Activated naive CD4-positive, alpha-beta T cell treated with anti-CD3 and anti-CD28 coated beads, Interleukin-2, amount 50 U/mL, for 72 hours (primary cell): ENCODE measurements around the gene PLIN1. TPM values are rescaled to one million over a fixed set of nuclear protein-coding genes. Genes with fewer than 3 reads are reported as not detected.
A peak's percentile ranks its signal among the peaks of the same experiment; 100 is the strongest.

ENCODE experiments used
- ATAC-seq, 2 donors: fragments of 150-1000 bp; cut with Tn5 transposase; 2 replicates each; pipeline ENCODE4 v1.10.0; 2021; ENCODE audit warnings: mild to moderate bottlenecking in 2 of 2, moderate library complexity in 2 of 2
- DNase-seq, 2 donors: peaks; one replicate each; pipeline ENCODE4 v3.0.0; 2021 to 2022; ENCODE audit warnings: low spot score in 2 of 2
- H3K27ac Mint-ChIP-seq, 2 donors: one replicate each; pipeline ENCODE4 v1.8.0; 2022; ENCODE audit warnings: mild to moderate bottlenecking in 2 of 2, mixed read lengths in 2 of 2
- H3K36me3 Mint-ChIP-seq, 2 donors: one replicate each; pipeline ENCODE4 v1.8.0; 2022; ENCODE audit warnings: mixed read lengths in 2 of 2
- H3K9me3 Mint-ChIP-seq, 2 donors: one replicate each; pipeline ENCODE4 v1.8.0; 2022; ENCODE audit warnings: mixed read lengths in 2 of 2
- total RNA-seq, 2 donors: library from RNA; stranded (reverse); gene quantifications; one replicate each; pipeline ENCODE4 v1.2.3, GENCODE V29; 2022

The PLIN1 gene
- total RNA-seq, 2 donors from 2014 or later, result 0.43 to 0.46 TPM

GRCh38 chr15:89646416-89647141 is 32.6 kb downstream of the PLIN1 start:
- ATAC-seq, result peak; percentile 12 to 22

DNA sequence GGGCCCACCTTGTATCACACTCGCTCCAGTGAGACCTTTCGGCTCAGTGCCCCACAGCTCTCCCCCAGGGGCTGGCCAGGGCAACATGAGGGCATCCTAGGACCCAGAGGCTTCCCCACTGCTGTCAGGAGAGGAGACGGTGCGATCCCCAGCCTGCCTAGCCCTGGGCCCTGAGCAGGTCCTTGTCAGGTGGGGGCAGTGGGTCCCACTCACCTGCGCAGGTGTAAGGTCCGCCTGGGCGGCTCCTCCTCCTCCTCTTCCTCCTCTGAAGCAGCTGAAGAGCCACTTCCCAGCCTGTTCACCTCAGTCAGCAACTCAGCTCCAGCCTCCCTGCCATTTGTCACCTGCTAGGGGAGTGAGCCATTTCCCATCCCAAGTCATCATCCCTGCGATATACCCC is 33.5 kb downstream of the PLIN1 start:
- Mint-ChIP-seq H3K9me3 (no peaks in the 10 kb centered on the region), H3K27ac (no peak overlapping the region), H3K36me3 (no peaks in the 10 kb centered on the region)
- DNase-seq (peak in 1 of 2 donors; percentile 40), ATAC-seq (no peak)

More at GRCh38 chr15:89646416-89647141, 32.6 kb downstream of the PLIN1 start:
- Mint-ChIP-seq H3K36me3 (no peaks in the 10 kb centered on the region), H3K9me3 (no peaks in the 10 kb centered on the region), H3K27ac (no peak overlapping the region)
- DNase-seq, result peak in 1 of 2 donors; percentile 25

DNA sequence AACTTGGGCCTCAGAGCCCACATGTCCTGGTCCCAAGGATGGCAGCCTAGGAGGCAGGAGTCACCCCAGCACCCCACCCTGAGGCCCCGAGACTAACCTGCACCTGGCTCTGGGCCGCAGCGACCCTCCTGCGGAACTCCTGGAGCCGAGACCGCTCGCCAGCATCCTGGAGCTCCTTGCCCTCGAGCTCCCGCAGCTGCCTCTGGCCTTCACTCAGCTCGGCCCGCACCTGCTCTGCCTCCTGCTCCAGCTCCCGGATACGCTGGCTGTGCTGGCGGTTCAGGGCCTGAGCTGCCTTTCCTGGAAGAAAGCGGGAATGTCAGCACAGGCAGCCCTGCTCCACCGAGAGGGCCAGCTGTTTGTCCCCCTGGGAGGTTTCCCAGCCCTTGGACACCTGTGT is 37.1 kb downstream of the PLIN1 start:
- peak in 1 of 2 donors; percentile 18 for ATAC-seq
- Mint-ChIP-seq H3K36me3 (no peaks in the 10 kb centered on the region), H3K27ac (no peak overlapping the region), H3K9me3 (no peaks in the 10 kb centered on the region)
- DNase-seq, result no peak

- DNase-seq (no peak), ATAC-seq (peak in 1 of 2 donors; percentile 24)
- no peak overlapping the region for H3K27ac Mint-ChIP-seq
- H3K36me3 Mint-ChIP-seq, result no peaks in the 10 kb centered on the region
- no peaks in the 10 kb centered on the region for H3K9me3 Mint-ChIP-seq
Observed at GRCh38 chr15:89641053-89641452, 38.1 kb downstream of the PLIN1 start.

GRCh38 chr15:89640245-89640644 is 38.9 kb downstream of the PLIN1 start:
- DNase-seq (no peak), ATAC-seq (no peak)
- no peak overlapping the region for H3K27ac Mint-ChIP-seq
- H3K36me3 Mint-ChIP-seq, result peaks cover 0 to 3% of the 10 kb centered on the region in 2 donors
- H3K9me3 Mint-ChIP-seq, result peaks cover 0 to 2% of the 10 kb centered on the region in 2 donors

DNA sequence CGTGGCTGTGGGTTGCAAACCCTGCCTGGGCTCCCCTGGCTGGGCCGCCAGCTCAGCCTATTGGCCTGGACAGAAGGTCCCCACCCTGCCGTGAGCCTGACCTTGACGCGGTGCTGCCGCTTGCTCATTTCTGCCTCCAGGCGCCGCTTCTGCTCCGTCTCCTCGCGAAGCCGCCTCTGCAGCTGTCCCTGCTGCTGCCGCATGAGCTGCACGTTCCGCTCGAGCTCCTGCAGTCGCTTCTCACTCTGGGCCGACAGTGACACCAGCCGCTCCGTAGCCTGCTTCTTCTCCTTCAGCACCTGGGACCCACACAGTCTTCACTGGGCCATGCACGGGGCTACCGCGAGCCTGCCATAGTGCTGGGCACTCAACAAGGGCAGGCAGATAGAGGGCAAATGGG is 45.6 kb downstream of the PLIN1 start:
- ATAC-seq, result no peak
- no peak for DNase-seq
- peaks cover 0 to 3% of the 10 kb centered on the region in 2 donors for H3K9me3 Mint-ChIP-seq
- peaks cover 6 to 18% of the 10 kb centered on the region in 2 donors for H3K36me3 Mint-ChIP-seq
- peak overlapping the region in 1 of 2 donors; percentile 77 for H3K27ac Mint-ChIP-seq

DNA sequence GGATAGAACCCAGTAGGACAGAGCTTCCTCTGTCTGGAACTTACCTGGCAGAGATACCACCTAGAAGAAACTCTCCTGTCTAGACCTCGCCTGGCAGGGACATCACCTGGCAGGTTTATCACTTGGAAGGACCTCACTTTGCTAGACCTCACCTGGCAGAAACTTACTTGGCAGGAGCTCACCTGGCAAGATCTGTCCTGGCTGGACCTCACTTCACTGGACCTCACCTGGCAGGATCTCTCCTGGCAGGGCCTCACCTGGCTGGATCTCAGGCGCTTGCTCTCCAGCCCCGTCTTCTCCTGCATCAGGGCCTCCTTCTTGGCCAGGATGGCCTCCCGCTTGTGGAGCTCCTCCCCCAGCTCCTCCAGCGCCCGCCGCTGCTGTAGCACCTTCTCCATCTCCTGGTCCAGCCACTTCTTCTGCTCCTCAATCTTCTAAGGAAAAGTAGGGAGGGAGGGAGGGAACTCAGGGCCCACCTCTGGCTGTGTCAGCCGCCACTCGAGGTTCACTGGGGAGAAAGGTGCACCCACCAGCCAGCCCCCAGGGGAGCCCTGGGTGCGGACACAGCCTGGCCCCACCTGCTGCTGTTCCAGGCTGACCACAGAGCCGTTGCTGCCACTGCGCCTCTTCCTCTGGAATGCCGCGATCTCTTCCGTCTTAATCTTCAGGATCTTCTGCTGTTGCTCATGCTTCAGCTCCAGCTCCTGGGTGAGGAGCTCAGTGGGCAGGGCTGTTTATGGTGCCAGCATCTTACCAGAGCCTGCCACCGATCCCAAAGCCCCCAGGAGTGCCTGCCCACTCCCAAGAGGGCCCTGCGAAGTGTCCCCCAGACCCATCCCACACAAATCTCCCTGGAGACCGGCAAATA is 46.4 kb downstream of the PLIN1 start:
- Mint-ChIP-seq H3K9me3 (peaks cover 0 to 3% of the 10 kb centered on the region in 2 donors), H3K27ac (no peak overlapping the region), H3K36me3 (peaks cover 6 to 18% of the 10 kb centered on the region in 2 donors)
- DNase-seq (no peak), ATAC-seq (peak in 1 of 2 donors; percentile 19)

GRCh38 chr15:89631902-89632264 is 47.3 kb downstream of the PLIN1 start:
- DNase-seq (no peak), ATAC-seq (peak in 1 of 2 donors; percentile 27)
- H3K36me3 Mint-ChIP-seq, result peaks cover 6 to 18% of the 10 kb centered on the region in 2 donors
- peak overlapping the region; percentile 13 to 68 for H3K27ac Mint-ChIP-seq
- peaks cover 0 to 3% of the 10 kb centered on the region in 2 donors for H3K9me3 Mint-ChIP-seq

GRCh38 chr15:89630974-89631901 is 47.9 kb downstream of the PLIN1 start:
- Mint-ChIP-seq H3K9me3 (peaks cover 0 to 3% of the 10 kb centered on the region in 2 donors), H3K27ac (peak overlapping the region; percentile 13 to 68), H3K36me3 (peaks cover 6 to 18% of the 10 kb centered on the region in 2 donors)
- DNase-seq, result no peak
- peak; percentile 24 to 25 for ATAC-seq

- peaks cover 13 to 18% of the 10 kb centered on the region in 2 donors for H3K36me3 Mint-ChIP-seq
- peaks cover 0 to 1% of the 10 kb centered on the region in 2 donors for H3K9me3 Mint-ChIP-seq
- ATAC-seq (no peak), DNase-seq (no peak)
- no peak overlapping the region for H3K27ac Mint-ChIP-seq
Observed at GRCh38 chr15:89630260-89630659, 48.9 kb downstream of the PLIN1 start.

GRCh38 chr15:89629829-89630228 is 49.3 kb downstream of the PLIN1 start:
- ATAC-seq (no peak), DNase-seq (no peak)
- Mint-ChIP-seq H3K9me3 (no peaks in the 10 kb centered on the region), H3K27ac (no peak overlapping the region), H3K36me3 (peaks cover 14 to 17% of the 10 kb centered on the region in 2 donors)

DNA sequence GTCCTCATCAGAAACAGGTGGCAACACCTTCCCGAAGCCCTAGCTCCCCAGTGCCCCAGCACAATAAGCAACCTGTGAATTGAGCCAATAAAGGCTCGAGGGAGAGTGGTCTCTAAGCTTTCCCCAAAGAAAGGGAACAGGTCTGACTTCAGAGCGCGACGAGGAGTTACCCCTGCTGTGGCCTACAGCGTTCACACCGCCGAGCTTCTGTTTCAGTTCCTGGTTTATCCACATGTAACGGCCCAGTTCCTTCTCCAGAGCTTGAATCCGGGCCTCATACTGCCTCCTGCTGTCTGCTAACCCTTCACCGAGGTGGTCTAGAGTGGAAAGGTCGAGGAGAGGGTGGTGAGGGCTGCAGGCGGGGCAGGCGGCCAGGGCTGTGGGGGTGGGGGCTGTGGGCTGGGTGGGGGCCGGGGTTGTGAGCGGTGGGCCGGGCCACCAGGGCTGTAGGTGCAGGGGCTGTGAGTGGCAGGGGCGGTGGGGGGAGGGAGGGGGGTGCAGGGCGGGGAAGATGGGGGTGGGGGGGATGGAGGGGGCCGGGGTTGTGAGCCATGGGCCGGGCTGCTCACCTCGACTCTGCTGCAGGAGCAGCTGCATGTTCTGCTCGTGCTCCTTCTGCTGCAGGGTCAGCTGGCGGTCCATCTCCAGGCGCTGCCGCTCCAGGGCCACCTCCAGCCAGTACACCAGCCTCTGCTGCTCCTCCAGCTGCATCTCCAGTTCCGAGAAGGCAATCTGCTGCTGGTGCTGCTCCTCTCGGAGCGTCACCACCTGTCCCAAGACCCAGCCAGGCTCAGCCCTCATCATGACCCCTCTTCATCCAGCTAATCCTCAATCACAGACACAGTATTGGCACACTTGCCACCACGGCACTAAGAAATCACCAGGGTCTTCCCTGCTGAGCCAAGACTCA is 50.1 kb downstream of the PLIN1 start:
- no peak overlapping the region for H3K27ac Mint-ChIP-seq
- peaks cover 20 to 24% of the 10 kb centered on the region in 2 donors for H3K36me3 Mint-ChIP-seq
- DNase-seq (no peak), ATAC-seq (peak in 1 of 2 donors; percentile 17)
- no peaks in the 10 kb centered on the region for H3K9me3 Mint-ChIP-seq

DNA sequence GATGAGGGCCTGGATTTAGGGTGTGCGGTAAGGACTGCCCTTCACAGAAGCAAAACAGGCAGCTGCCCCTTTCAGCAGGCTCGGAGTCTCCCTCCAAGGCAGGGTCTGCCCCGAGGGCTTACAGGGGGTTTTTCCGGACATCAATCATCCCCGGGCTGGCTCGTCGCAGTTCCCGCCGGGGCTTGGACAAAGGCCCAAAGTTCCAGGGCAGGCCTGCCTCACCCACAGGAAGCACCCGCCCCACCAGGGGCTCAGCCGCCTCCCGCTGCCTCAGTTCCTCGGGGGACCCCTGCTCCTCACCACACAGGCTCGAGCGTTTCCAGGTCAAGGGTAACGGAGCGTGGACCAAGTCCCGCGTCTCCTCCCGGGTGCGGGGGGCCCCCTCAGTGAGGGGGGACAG is 50.9 kb downstream of the PLIN1 start:
- no peak overlapping the region for H3K27ac Mint-ChIP-seq
- peaks cover 23 to 27% of the 10 kb centered on the region in 2 donors for H3K36me3 Mint-ChIP-seq

DNA sequence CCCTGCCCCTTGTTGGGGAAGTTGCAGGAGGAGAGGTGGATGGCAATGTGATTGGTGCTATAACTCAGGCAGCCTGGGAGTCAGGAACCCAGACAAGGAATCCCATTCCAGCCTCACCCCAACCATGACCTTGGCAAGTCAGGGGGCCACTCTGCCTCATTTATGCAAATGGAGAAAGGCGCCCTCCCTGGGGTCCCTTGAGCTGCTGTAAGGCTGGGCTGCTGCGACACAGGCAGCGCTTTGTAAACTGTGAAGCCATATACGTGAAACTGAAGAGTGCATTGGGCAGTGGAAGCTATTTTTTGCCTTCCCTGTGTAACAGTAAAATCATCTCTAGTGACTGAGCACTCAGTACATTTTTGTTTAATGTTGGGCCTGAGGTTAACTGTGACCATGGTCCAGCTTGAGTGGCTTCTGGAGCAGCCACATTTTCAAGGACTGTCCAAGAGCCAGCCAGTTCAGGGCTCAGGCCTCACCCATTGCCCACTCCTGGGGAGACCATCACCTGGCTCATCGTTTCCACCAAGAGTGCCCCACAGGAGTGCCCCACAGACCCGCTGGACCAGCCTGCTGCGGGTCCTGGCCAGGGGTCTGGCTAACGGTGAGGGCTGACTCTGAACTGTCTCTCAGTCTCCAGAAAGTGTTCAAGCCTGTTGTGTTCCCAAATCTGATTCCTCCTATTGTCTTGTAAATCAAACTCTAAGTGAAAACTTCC is 51.8 kb downstream of the PLIN1 start:
- no peaks in the 10 kb centered on the region for H3K9me3 Mint-ChIP-seq
- ATAC-seq, result no peak
- no peak for DNase-seq
- peaks cover 28 to 32% of the 10 kb centered on the region in 2 donors for H3K36me3 Mint-ChIP-seq
- no peak overlapping the region for H3K27ac Mint-ChIP-seq

More for the DNA sequence above, 50.9 kb downstream of the PLIN1 start:
- no peak for DNase-seq
- H3K9me3 Mint-ChIP-seq, result no peaks in the 10 kb centered on the region
- no peak for ATAC-seq

DNA sequence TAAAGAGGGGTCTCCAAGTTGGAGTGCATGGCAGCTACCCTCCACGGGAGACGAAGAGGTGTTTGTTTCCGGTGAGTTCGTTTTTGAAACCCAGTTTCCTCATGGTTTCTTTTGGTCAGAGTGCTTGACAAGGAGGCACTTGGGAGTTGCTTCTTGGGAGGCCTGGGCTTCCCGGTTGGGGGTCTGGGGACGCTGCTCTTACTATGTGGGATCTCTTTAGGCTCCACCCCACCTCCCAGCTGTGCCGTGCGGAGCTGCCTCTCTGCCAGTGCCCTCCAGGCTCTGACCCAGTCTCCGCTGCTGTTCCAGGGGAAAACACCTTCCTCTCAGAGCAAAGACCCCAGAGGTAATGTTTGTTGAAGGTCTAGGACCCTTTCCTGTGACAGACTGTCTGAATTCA is 53.5 kb downstream of the PLIN1 start:
- Mint-ChIP-seq H3K27ac (no peak overlapping the region), H3K36me3 (peaks cover 40 to 49% of the 10 kb centered on the region in 2 donors), H3K9me3 (no peaks in the 10 kb centered on the region)
- no peak for DNase-seq
- no peak for ATAC-seq
